Lung (tissue), 12 donors: ENCODE results near the gene ANTXRL. TPM values are rescaled to one million over a fixed set of nuclear protein-coding genes. Genes with fewer than 3 reads are reported as not detected.

Source experiments
- ATAC-seq: fragments of 200-7000 bp; cut with Tn5 transposase; one replicate; pipeline ENCODE4 v1.9.1; 2020; ENCODE audit warnings: moderate number of reproducible peaks; ENCODE audit not compliant: insufficient read depth, low FRiP score
- DNase-seq, 3 donors: peaks; one replicate each; pipeline ENCODE4 v3.0.0-alpha.2; 2013 to 2017
- H3K27ac ChIP-seq, 2 donors: one replicate each; pipeline ENCODE4 v1.5.1; 2013; ENCODE audit warnings: mild to moderate bottlenecking in 2 of 2, moderate library complexity in 2 of 2, control low read depth in 1 of 2, inconsistent platforms in 1 of 2, low read depth in 1 of 2, low read length in 1 of 2
- H3K27me3 ChIP-seq, 3 donors: one replicate each; pipeline ENCODE4 v1.5.1; 2013; ENCODE audit warnings: low read length in 2 of 3; ENCODE audit not compliant: control insufficient read depth in 3 of 3, insufficient read depth in 3 of 3
- H3K36me3 ChIP-seq, 4 donors: one replicate each; pipeline ENCODE4 v1.5.1; 2013; ENCODE audit warnings: low read length in 4 of 4, mild to moderate bottlenecking in 1 of 4, moderate library complexity in 1 of 4; ENCODE audit not compliant: control insufficient read depth in 4 of 4, insufficient read depth in 4 of 4
- H3K4me1 ChIP-seq, 5 donors: one replicate each; pipeline ENCODE4 v1.5.1; 2013; ENCODE audit warnings: low read length in 5 of 5, mild to moderate bottlenecking in 2 of 5, moderate library complexity in 1 of 5; ENCODE audit not compliant: control insufficient read depth in 5 of 5, insufficient read depth in 5 of 5
- H3K4me3 ChIP-seq: one replicate; pipeline ENCODE4 v1.5.1; 2013; ENCODE audit warnings: mild to moderate bottlenecking, control low read depth, moderate library complexity
- H3K9ac ChIP-seq, 2 donors: one replicate each; pipeline ENCODE4 v1.5.1; 2013; ENCODE audit warnings: low read length in 2 of 2, control low read depth in 1 of 2; ENCODE audit not compliant: insufficient read depth in 1 of 2
- H3K9me3 ChIP-seq, 4 donors: one replicate each; pipeline ENCODE4 v1.5.1; 2013; ENCODE audit warnings: low read length in 3 of 4, mild to moderate bottlenecking in 1 of 4, moderate library complexity in 1 of 4; ENCODE audit not compliant: control insufficient read depth in 4 of 4, insufficient read depth in 3 of 4
- WGBS, 2 donors: extraction: QIAGEN DNeasy Blood & Tissue Kit; methylation state at CpG; one replicate each; pipeline ENCODE4 v1.1.7; 2013; 5-methylcytosine and 5-hydroxymethylcytosine counted together
- polyA plus RNA-seq, 2 donors: library from polyadenylated mRNA; stranded (reverse); fragments of 200-250 nt; gene quantifications; one replicate each; pipeline ENCODE4 v1.2.1, GENCODE V29; 2013
- total RNA-seq, 2 donors: library from RNA; depleted of rRNA in 1 of 2; stranded (reverse); fragments of >200 nt in 1 of 2; gene quantifications; one replicate each; pipeline ENCODE4 v1.2.1, GENCODE V29; 2014 to 2021
- TF ChIP-seq, protein P1 (sequence below): IDR thresholded peaks from 2 replicates; pipeline ENCODE4 v1.5.1; 2012; ENCODE audit warnings: mild to moderate bottlenecking; ENCODE audit errors: control extremely low read depth, extremely low read depth
- donor health status: control.
- donor health status: control.
- donor health status: Bipolar disorder and iron deficiency.
- donor health status: healthy.
- donor health status: DM: yes; HTN: yes; CAD: no.

The ANTXRL gene
- total and polyA plus RNA-seq, 4 donors = not detected

DNA sequence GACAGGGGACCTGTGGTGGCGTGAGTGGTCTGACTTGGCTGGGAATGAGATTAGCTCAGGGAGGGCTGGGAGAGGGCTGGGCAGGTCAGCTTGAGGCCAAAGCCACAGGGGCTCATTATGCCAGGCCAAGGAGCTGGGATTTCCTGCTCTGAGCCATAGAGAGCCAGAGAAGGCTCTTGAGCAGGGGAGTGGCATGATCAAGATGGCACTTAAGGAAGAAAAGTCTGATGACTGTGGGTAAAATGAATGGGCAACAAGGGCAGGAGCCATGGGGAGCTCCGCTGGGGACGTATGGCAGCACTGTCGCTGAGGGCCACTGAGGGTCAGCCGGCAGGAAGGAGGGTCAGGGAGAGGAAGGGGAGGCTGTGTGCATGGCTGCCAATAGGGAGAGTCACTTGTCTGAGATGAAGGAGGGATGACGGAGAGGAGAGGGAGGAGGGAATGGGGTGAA lies 5.8 kb downstream of the ANTXRL start:
- 50 to 77% methylated on average over 6 of the region's 6 CpGs for WGBS, 2 donors
- peak; percentile 39 for ATAC-seq
- H3K27ac ChIP-seq = no peak overlapping the region

DNA sequence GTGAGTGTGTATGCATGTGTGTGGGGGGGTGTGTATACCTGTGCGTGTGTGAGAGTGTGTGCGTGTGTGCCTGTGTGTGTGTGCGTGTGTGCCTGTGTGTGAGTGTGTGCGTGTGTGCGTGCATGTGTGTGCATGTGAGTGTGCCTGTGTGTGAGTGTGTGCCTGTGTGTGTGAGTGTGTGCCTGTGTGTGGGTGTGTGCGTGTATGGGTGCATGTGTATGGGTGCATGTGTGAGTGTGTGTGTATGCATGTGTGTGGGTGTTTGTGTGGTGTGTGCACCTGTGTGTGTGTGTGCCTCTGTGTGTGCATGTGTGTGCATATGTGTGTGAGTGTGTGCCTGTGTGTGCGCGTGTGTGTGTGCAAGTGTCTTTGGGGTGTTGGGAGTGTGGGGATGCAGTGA lies 6.4 kb downstream of the ANTXRL start:
- no peak overlapping the region for H3K9ac ChIP-seq
- TF ChIP-seq, protein P1, sequence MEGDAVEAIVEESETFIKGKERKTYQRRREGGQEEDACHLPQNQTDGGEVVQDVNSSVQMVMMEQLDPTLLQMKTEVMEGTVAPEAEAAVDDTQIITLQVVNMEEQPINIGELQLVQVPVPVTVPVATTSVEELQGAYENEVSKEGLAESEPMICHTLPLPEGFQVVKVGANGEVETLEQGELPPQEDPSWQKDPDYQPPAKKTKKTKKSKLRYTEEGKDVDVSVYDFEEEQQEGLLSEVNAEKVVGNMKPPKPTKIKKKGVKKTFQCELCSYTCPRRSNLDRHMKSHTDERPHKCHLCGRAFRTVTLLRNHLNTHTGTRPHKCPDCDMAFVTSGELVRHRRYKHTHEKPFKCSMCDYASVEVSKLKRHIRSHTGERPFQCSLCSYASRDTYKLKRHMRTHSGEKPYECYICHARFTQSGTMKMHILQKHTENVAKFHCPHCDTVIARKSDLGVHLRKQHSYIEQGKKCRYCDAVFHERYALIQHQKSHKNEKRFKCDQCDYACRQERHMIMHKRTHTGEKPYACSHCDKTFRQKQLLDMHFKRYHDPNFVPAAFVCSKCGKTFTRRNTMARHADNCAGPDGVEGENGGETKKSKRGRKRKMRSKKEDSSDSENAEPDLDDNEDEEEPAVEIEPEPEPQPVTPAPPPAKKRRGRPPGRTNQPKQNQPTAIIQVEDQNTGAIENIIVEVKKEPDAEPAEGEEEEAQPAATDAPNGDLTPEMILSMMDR = no peak
- H3K27me3 ChIP-seq = peaks cover 0 to 4% (median 0%) of the 10 kb centered on the region in 3 donors
- no peaks in the 10 kb centered on the region for H3K36me3 ChIP-seq
- DNase-seq (no peak), ATAC-seq (peak; percentile 23)
- H3K9me3 ChIP-seq = peaks cover 0 to 2% (median 0%) of the 10 kb centered on the region in 4 donors
- H3K4me3 ChIP-seq = no peak overlapping the region
- H3K27ac ChIP-seq = no peak overlapping the region
- peaks cover 0 to 6% (median 3%) of the 10 kb centered on the region in 5 donors for H3K4me1 ChIP-seq
- WGBS, 2 donors = 76 to 87% methylated on average over 8 of the region's 8 CpGs

More for the DNA sequence above, 5.8 kb downstream of the ANTXRL start:
- TF ChIP-seq, protein P1 = no peak
- Histone ChIP-seq H3K4me3 (no peak overlapping the region), H3K27me3 (peaks cover 0 to 4% (median 0%) of the 10 kb centered on the region in 3 donors), H3K4me1 (peaks cover 0 to 6% (median 3%) of the 10 kb centered on the region in 5 donors), H3K9ac (no peak overlapping the region), H3K9me3 (peaks cover 0 to 2% (median 0%) of the 10 kb centered on the region in 4 donors), H3K36me3 (no peaks in the 10 kb centered on the region)
- no peak for DNase-seq

DNA sequence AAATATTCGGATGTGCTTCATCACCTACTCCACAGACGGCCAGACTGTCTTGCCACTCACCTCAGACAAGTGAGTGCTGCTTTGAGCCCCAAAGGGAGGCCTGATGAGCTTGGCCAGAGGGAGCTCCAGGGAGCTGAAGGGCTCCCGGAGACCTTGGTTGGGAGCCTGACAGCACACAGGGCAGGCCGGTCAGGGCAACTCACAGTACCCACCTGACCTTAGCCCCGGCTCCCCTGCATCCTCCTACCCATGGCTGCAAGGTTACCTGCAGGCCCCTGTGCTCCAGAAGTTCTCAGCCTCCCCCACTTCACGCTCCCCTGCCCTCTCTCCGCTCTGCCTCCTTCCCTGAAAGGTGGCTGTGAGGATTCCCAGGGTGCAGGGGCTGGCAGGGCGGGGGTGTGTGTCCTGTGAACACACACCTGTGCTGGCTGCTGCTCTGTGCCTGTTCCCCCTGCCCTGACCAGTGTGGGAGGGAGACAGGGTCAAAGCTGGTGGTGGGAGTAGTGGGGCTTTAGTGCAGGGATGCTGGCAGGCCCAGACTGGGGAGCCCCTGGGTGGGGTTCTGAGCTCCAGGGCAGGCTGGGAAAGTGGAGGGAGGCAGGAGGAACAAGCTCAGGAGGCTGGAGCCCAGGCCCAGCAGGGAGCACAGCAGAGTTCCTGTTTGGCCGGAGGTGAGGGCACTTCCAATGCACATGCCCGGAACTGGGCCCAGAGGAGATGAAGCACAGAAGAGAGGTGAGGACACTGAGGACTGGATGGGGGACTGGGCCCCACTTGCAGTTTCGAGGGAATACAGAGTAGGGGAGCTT lies 7.2 kb downstream of the ANTXRL start:
- Histone ChIP-seq H3K27me3 (peaks cover 0 to 4% (median 0%) of the 10 kb centered on the region in 3 donors), H3K9ac (no peak overlapping the region), H3K36me3 (no peaks in the 10 kb centered on the region), H3K9me3 (peaks cover 0 to 2% (median 0%) of the 10 kb centered on the region in 4 donors), H3K4me1 (peaks cover 0 to 6% (median 3%) of the 10 kb centered on the region in 5 donors), H3K4me3 (no peak overlapping the region), H3K27ac (no peak overlapping the region)
- ATAC-seq (no peak), DNase-seq (no peak)
- TF ChIP-seq, protein P1 = no peak
- 87 to 88% methylated on average over 11 of the region's 11 CpGs for WGBS, 2 donors
